ENCODE measurements around the gene ZIC2. TPM values are rescaled to one million over a fixed set of nuclear protein-coding genes. Genes with fewer than 3 reads are reported as not detected.

The ZIC2 gene
- total RNA-seq, 3 donors from 2014 or later = 0.13 to 0.21 TPM; not detected in 1

- Mint-ChIP-seq H3K9me3 (no peaks in the 10 kb centered on the region), H3K27me3 (ENCODE audit: low read depth) (peaks cover 64% of the 10 kb centered on the region), H3K36me3 (ENCODE audit: insufficient read depth) (no peaks in the 10 kb centered on the region), H3K4me1 (ENCODE audit: low read depth) (peaks cover 18% of the 10 kb centered on the region), H3K4me3 (no peak overlapping the region)
- ATAC-seq (no peak), DNase-seq (no peak)
These were observed 3.1 kb downstream of the ZIC2 start for GRCh38 chr13:99984461-99985240.

DNA sequence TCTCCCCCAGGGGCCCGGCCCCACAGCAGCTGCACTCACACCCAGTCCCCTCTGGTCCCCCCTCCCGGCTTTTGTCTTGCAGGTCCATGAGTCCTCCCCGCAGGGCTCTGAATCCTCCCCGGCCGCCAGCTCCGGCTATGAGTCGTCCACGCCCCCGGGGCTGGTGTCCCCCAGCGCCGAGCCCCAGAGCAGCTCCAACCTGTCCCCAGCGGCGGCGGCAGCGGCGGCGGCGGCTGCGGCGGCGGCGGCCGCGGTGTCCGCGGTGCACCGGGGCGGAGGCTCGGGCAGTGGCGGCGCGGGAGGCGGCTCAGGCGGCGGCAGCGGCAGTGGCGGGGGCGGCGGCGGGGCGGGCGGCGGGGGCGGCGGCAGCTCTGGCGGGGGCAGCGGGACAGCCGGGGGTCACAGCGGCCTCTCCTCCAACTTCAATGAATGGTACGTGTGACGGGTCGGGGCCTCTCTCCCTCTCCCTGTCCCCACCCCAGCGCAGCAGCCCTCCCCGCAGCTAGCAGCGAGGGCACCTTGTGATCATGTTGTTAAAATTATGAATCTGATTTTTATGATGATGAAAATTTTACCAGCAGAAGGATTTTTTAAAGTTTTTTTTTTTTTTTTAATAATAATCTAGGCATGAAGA lies 3.8 kb downstream of the ZIC2 start:
- Mint-ChIP-seq H3K4me1 (ENCODE audit: low read depth) (peaks cover 22% of the 10 kb centered on the region), H3K4me3 (no peak overlapping the region), H3K9me3 (no peaks in the 10 kb centered on the region), H3K27me3 (ENCODE audit: low read depth) (peaks cover 71% of the 10 kb centered on the region), H3K36me3 (ENCODE audit: insufficient read depth) (no peaks in the 10 kb centered on the region)
- DNase-seq (no peak), ATAC-seq (no peak)

GRCh38 chr13:99985886-99986527 lies 4.4 kb downstream of the ZIC2 start:
- no peaks in the 10 kb centered on the region for H3K36me3 Mint-ChIP-seq (ENCODE audit: insufficient read depth)
- ATAC-seq (no peak), DNase-seq (no peak)
- H3K4me1 Mint-ChIP-seq (ENCODE audit: low read depth) = peaks cover 26% of the 10 kb centered on the region
- H3K27me3 Mint-ChIP-seq (ENCODE audit: low read depth) = peaks cover 75% of the 10 kb centered on the region
- H3K9me3 Mint-ChIP-seq = no peaks in the 10 kb centered on the region
- peak overlapping the region; percentile 9 for H3K4me3 Mint-ChIP-seq

DNA sequence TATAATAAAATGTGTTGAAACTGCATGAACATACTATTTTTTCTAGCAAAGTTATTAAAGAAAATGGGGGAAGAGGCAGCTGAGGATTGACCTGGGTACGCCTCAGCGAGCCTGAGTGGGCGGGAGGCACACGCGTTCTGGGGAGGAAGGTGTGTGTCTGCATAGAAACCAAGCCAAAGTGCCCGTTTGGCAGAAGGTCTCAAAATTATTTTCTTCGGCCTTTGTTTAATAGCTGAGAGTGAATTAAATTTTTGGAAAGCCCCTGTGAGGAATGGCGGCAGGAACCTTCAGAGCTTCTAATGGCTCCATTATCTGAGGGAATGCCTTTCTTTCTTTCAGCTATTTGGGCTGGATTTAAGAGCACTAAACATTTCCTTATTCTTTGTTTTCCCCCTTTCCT lies 5.2 kb downstream of the ZIC2 start:
- ATAC-seq (no peak), DNase-seq (no peak)
- Mint-ChIP-seq H3K4me1 (ENCODE audit: low read depth) (peaks cover 26% of the 10 kb centered on the region), H3K36me3 (ENCODE audit: insufficient read depth) (no peaks in the 10 kb centered on the region), H3K27me3 (ENCODE audit: low read depth) (peaks cover 81% of the 10 kb centered on the region), H3K9me3 (no peaks in the 10 kb centered on the region), H3K4me3 (no peak overlapping the region)

- H3K4me3 Mint-ChIP-seq = no peak overlapping the region
- H3K4me1 Mint-ChIP-seq (ENCODE audit: low read depth) = peaks cover 26% of the 10 kb centered on the region
- H3K9me3 Mint-ChIP-seq = no peaks in the 10 kb centered on the region
- H3K36me3 Mint-ChIP-seq (ENCODE audit: insufficient read depth) = no peaks in the 10 kb centered on the region
- DNase-seq (no peak), ATAC-seq (no peak)
- peaks cover 87% of the 10 kb centered on the region for H3K27me3 Mint-ChIP-seq (ENCODE audit: low read depth)
These were observed 5.8 kb downstream of the ZIC2 start for GRCh38 chr13:99987154-99988019.

DNA sequence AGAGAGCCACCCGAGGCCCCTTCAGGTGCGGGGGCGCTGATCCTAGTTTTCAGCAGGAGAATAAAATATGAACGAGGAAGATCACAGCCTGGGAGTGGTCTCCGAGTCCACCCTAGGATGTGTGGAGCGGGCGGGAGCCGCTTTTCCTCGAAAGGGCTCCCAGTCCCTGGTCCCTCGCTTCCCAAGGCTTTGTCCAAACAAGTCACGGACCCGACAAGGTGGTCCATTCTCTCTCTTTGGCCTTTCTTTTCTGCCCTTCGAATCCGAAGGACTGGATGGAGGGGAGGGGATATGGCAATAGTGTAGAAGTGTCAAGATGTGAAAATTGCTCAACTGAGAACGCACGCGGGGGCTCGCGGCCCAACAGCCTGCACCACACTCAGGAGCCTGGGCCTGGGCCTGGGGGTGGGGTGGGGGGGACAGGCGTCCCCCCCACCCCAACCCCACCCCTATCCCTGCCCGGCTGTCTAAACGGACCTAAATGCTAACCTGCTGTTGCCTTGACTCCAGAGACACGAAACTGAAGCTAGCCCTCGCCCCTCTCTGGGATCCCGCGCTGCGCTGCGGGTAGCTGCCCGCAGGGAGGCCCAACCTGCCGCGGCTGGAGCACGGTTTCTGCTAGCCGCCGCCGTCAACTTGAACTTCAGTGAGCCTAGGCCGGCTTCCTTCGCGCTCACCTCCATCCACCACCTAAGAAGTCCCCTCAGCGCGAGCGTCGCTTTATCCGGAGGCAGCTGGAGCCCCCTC lies 7.1 kb downstream of the ZIC2 start:
- Mint-ChIP-seq H3K9me3 (no peaks in the 10 kb centered on the region), H3K36me3 (ENCODE audit: insufficient read depth) (no peaks in the 10 kb centered on the region), H3K4me1 (ENCODE audit: low read depth) (peaks cover 22% of the 10 kb centered on the region), H3K4me3 (no peak overlapping the region), H3K27me3 (ENCODE audit: low read depth) (peaks cover 87% of the 10 kb centered on the region)
- no peak for ATAC-seq
- DNase-seq = no peak

- DNase-seq (no peak), ATAC-seq (peak in 1 of 2 donors; percentile 21)
- Mint-ChIP-seq H3K4me1 (ENCODE audit: low read depth) (peaks cover 20% of the 10 kb centered on the region), H3K36me3 (ENCODE audit: insufficient read depth) (no peaks in the 10 kb centered on the region), H3K9me3 (no peaks in the 10 kb centered on the region), H3K4me3 (no peak overlapping the region), H3K27me3 (ENCODE audit: low read depth) (peaks cover 87% of the 10 kb centered on the region)
These were observed 7.9 kb downstream of the ZIC2 start for GRCh38 chr13:99989276-99990125.

DNA sequence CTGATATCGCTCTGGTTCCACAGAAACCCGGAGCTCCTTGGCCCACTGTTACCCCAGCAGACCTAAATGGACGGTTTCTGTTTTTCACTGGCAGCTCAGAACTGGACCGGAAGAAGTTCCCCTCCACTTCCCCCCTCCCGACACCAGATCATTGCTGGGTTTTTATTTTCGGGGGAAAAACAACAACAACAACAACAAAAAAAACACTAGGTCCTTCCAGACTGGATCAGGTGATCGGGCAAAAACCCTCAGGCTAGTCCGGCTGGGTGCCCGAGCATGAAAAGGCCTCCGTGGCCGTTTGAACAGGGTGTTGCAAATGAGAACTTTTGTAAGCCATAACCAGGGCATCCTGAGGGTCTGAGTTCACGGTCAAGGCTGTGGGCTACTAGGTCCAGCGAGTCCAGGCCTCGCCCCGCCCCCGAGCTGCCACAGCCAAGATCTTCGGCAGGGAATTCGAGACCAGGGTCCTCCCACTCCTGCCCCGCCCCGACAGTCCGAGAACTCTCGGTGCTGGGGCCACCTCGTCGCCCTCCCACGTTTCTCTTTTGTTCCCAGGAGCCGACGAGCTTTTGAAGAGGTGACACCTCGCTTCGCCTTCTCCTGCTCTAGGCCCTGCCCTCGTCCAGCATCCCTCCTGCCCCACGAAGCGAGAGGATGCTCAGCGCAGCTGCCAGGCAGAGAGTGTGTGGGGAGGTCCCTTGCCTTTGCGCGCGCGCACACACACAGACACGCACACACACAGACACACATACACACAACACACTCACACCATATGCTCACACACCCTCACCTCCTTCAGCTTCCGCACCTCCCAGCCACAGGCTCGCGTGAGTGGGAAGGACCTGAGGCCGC lies 8.8 kb downstream of the ZIC2 start:
- Mint-ChIP-seq H3K4me1 (ENCODE audit: low read depth) (peaks cover 17% of the 10 kb centered on the region), H3K36me3 (ENCODE audit: insufficient read depth) (no peaks in the 10 kb centered on the region), H3K9me3 (peaks cover 7% of the 10 kb centered on the region), H3K27me3 (ENCODE audit: low read depth) (peaks cover 92% of the 10 kb centered on the region), H3K4me3 (no peak overlapping the region)
- DNase-seq = no peak
- peak; percentile 21 to 30 for ATAC-seq

- ATAC-seq (peak; percentile 32 to 43), DNase-seq (no peak)
- no peaks in the 10 kb centered on the region for H3K36me3 Mint-ChIP-seq (ENCODE audit: insufficient read depth)
- peaks cover 14% of the 10 kb centered on the region for H3K4me1 Mint-ChIP-seq (ENCODE audit: low read depth)
- H3K9me3 Mint-ChIP-seq = peaks cover 7% of the 10 kb centered on the region
- no peak overlapping the region for H3K4me3 Mint-ChIP-seq
- peaks cover 95% of the 10 kb centered on the region for H3K27me3 Mint-ChIP-seq (ENCODE audit: low read depth)
These were observed 9.6 kb downstream of the ZIC2 start for GRCh38 chr13:99991013-99991827.

GRCh38 chr13:99991828-99992775 lies 10.5 kb downstream of the ZIC2 start:
- Mint-ChIP-seq H3K9me3 (peaks cover 7% of the 10 kb centered on the region), H3K36me3 (ENCODE audit: insufficient read depth) (no peaks in the 10 kb centered on the region), H3K4me3 (no peak overlapping the region), H3K27me3 (ENCODE audit: low read depth) (peaks cover 94% of the 10 kb centered on the region), H3K4me1 (ENCODE audit: low read depth) (peaks cover 14% of the 10 kb centered on the region)
- DNase-seq (no peak), ATAC-seq (no peak)

DNA sequence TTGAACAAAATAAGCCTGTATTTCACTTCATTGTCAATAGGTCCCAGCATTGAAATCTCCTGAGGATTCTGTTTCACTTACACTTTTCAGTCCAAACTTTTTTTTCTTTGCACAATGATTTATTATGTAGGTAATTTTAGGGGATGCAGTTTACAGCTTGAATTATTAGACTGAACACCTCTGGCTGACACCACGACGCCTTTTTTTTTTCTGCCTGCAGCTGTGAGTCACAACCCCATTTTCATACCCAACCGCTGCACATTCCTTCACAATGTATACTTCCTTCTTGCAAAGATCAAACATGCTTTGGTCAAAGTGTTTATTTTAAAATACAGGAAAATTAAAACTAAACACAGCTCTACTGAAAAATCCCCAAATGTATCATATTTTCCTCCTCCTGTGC lies 11.4 kb downstream of the ZIC2 start:
- DNase-seq (no peak), ATAC-seq (no peak)
- H3K4me3 Mint-ChIP-seq = no peak overlapping the region
- H3K27me3 Mint-ChIP-seq (ENCODE audit: low read depth) = peaks cover 89% of the 10 kb centered on the region
- H3K4me1 Mint-ChIP-seq (ENCODE audit: low read depth) = peaks cover 14% of the 10 kb centered on the region
- H3K9me3 Mint-ChIP-seq = peaks cover 7% of the 10 kb centered on the region
- no peaks in the 10 kb centered on the region for H3K36me3 Mint-ChIP-seq (ENCODE audit: insufficient read depth)

All from activated T-cell treated with anti-CD3 and anti-CD28 coated beads, Interleukin-2, amount 50 U/mL, for 4 hours (primary cell).